Activated T-cell treated with anti-CD3 and anti-CD28 coated beads, Interleukin-2, amount 50 U/mL, for 4 hours (primary cell): ENCODE measurements around the gene LRRK1. TPM values are rescaled to one million over a fixed set of nuclear protein-coding genes. Genes with fewer than 3 reads are reported as not detected.

Experiments used
- ATAC-seq, 2 donors: fragments of 200-7000 bp; cut with Tn5 transposase; one replicate each; pipeline ENCODE4 v1.10.0; 2021
- DNase-seq: peaks from one replicate; pipeline ENCODE4 v3.0.0-alpha.2; 2020
- H3K27me3 Mint-ChIP-seq: one replicate; pipeline ENCODE4 v1.8.0; 2021; ENCODE audit warnings: low read depth, mixed read lengths
- H3K36me3 Mint-ChIP-seq: one replicate; pipeline ENCODE4 v1.8.0; 2022; ENCODE audit warnings: mixed read lengths; ENCODE audit not compliant: insufficient read depth
- H3K4me1 Mint-ChIP-seq: one replicate; pipeline ENCODE4 v1.8.0; 2021; ENCODE audit warnings: low read depth, mixed read lengths
- H3K4me3 Mint-ChIP-seq: one replicate; pipeline ENCODE4 v1.8.0; 2021; ENCODE audit warnings: mild to moderate bottlenecking, moderate library complexity, mixed read lengths
- H3K9me3 Mint-ChIP-seq: one replicate; pipeline ENCODE4 v1.8.0; 2021; ENCODE audit warnings: mixed read lengths
- total RNA-seq, 3 donors: library from RNA; stranded (reverse); gene quantifications; one replicate each; pipeline ENCODE4 v1.2.1, GENCODE V29; 2021

The LRRK1 gene
- total RNA-seq, 3 donors from 2014 or later, result 0.55 to 1.8 (median 1.6) TPM

- Mint-ChIP-seq H3K36me3 (no peaks in the 10 kb centered on the region), H3K4me1 (no peaks in the 10 kb centered on the region), H3K4me3 (no peak overlapping the region), H3K9me3 (no peaks in the 10 kb centered on the region), H3K27me3 (peaks cover 20% of the 10 kb centered on the region)
- no peak for DNase-seq
- ATAC-seq, result no peak
These were observed 123.9 kb downstream of the LRRK1 start for GRCh38 chr15:101043011-101043410.

GRCh38 chr15:101043911-101044624 is 124.9 kb downstream of the LRRK1 start:
- H3K4me3 Mint-ChIP-seq, result no peak overlapping the region
- no peaks in the 10 kb centered on the region for H3K4me1 Mint-ChIP-seq
- ATAC-seq (no peak), DNase-seq (no peak)
- H3K9me3 Mint-ChIP-seq, result no peaks in the 10 kb centered on the region
- H3K36me3 Mint-ChIP-seq, result no peaks in the 10 kb centered on the region
- H3K27me3 Mint-ChIP-seq, result peaks cover 17% of the 10 kb centered on the region

- ATAC-seq (no peak), DNase-seq (no peak)
- no peaks in the 10 kb centered on the region for H3K36me3 Mint-ChIP-seq
- no peaks in the 10 kb centered on the region for H3K9me3 Mint-ChIP-seq
- no peak overlapping the region for H3K4me3 Mint-ChIP-seq
- H3K27me3 Mint-ChIP-seq, result peaks cover 17% of the 10 kb centered on the region
- no peaks in the 10 kb centered on the region for H3K4me1 Mint-ChIP-seq
These were observed 125.6 kb downstream of the LRRK1 start for GRCh38 chr15:101044625-101045235.

GRCh38 chr15:101045236-101045646 is 126.1 kb downstream of the LRRK1 start:
- DNase-seq (no peak), ATAC-seq (no peak)
- H3K4me1 Mint-ChIP-seq, result no peaks in the 10 kb centered on the region
- peaks cover 17% of the 10 kb centered on the region for H3K27me3 Mint-ChIP-seq
- no peaks in the 10 kb centered on the region for H3K36me3 Mint-ChIP-seq
- no peak overlapping the region for H3K4me3 Mint-ChIP-seq
- H3K9me3 Mint-ChIP-seq, result no peaks in the 10 kb centered on the region

- DNase-seq (no peak), ATAC-seq (no peak)
- Mint-ChIP-seq H3K4me3 (no peak overlapping the region), H3K4me1 (no peaks in the 10 kb centered on the region), H3K36me3 (no peaks in the 10 kb centered on the region), H3K9me3 (no peaks in the 10 kb centered on the region), H3K27me3 (peaks cover 17% of the 10 kb centered on the region)
These were observed 126.9 kb downstream of the LRRK1 start for GRCh38 chr15:101045835-101046691.

GRCh38 chr15:101046826-101047225 is 127.7 kb downstream of the LRRK1 start:
- Mint-ChIP-seq H3K4me3 (no peak overlapping the region), H3K4me1 (no peaks in the 10 kb centered on the region), H3K9me3 (no peaks in the 10 kb centered on the region), H3K36me3 (no peaks in the 10 kb centered on the region), H3K27me3 (peaks cover 11% of the 10 kb centered on the region)
- ATAC-seq (no peak), DNase-seq (no peak)

GRCh38 chr15:101047301-101047781 is 128.2 kb downstream of the LRRK1 start:
- no peaks in the 10 kb centered on the region for H3K4me1 Mint-ChIP-seq
- no peaks in the 10 kb centered on the region for H3K9me3 Mint-ChIP-seq
- DNase-seq (no peak), ATAC-seq (no peak)
- no peak overlapping the region for H3K4me3 Mint-ChIP-seq
- H3K27me3 Mint-ChIP-seq, result peaks cover 5% of the 10 kb centered on the region
- H3K36me3 Mint-ChIP-seq, result no peaks in the 10 kb centered on the region

GRCh38 chr15:101048176-101048575 is 129.0 kb downstream of the LRRK1 start:
- no peak for DNase-seq
- Mint-ChIP-seq H3K36me3 (no peaks in the 10 kb centered on the region), H3K27me3 (peaks cover 4% of the 10 kb centered on the region), H3K9me3 (no peaks in the 10 kb centered on the region), H3K4me1 (no peaks in the 10 kb centered on the region), H3K4me3 (no peak overlapping the region)
- ATAC-seq, result no peak

- no peaks in the 10 kb centered on the region for H3K36me3 Mint-ChIP-seq
- H3K4me1 Mint-ChIP-seq, result no peaks in the 10 kb centered on the region
- ATAC-seq, result no peak
These were observed 129.4 kb downstream of the LRRK1 start for GRCh38 chr15:101048581-101049030.

GRCh38 chr15:101049282-101049681 is 130.1 kb downstream of the LRRK1 start:
- no peaks in the 10 kb centered on the region for H3K36me3 Mint-ChIP-seq
- ATAC-seq, result no peak
- no peaks in the 10 kb centered on the region for H3K4me1 Mint-ChIP-seq
- H3K9me3 Mint-ChIP-seq, result no peaks in the 10 kb centered on the region
- H3K27me3 Mint-ChIP-seq, result peaks cover 6% of the 10 kb centered on the region
- no peak for DNase-seq
- no peak overlapping the region for H3K4me3 Mint-ChIP-seq

More at GRCh38 chr15:101048581-101049030, 129.4 kb downstream of the LRRK1 start:
- Mint-ChIP-seq H3K27me3 (peaks cover 4% of the 10 kb centered on the region), H3K9me3 (no peaks in the 10 kb centered on the region), H3K4me3 (no peak overlapping the region)
- DNase-seq, result no peak

GRCh38 chr15:101049856-101050622 is 130.9 kb downstream of the LRRK1 start:
- no peak for DNase-seq
- no peak for ATAC-seq
- peaks cover 5% of the 10 kb centered on the region for H3K27me3 Mint-ChIP-seq
- no peaks in the 10 kb centered on the region for H3K9me3 Mint-ChIP-seq
- no peak overlapping the region for H3K4me3 Mint-ChIP-seq
- H3K36me3 Mint-ChIP-seq, result no peaks in the 10 kb centered on the region
- H3K4me1 Mint-ChIP-seq, result no peaks in the 10 kb centered on the region

- Mint-ChIP-seq H3K36me3 (no peaks in the 10 kb centered on the region), H3K4me1 (no peaks in the 10 kb centered on the region), H3K27me3 (peaks cover 2% of the 10 kb centered on the region), H3K4me3 (no peak overlapping the region), H3K9me3 (no peaks in the 10 kb centered on the region)
- ATAC-seq (no peak), DNase-seq (no peak)
These were observed 131.6 kb downstream of the LRRK1 start for GRCh38 chr15:101050623-101051290.

- peaks cover 2% of the 10 kb centered on the region for H3K27me3 Mint-ChIP-seq
- H3K4me3 Mint-ChIP-seq, result no peak overlapping the region
- no peak for DNase-seq
- H3K4me1 Mint-ChIP-seq, result no peaks in the 10 kb centered on the region
- H3K9me3 Mint-ChIP-seq, result no peaks in the 10 kb centered on the region
- ATAC-seq, result no peak
- no peaks in the 10 kb centered on the region for H3K36me3 Mint-ChIP-seq
These were observed 132.3 kb downstream of the LRRK1 start for GRCh38 chr15:101051291-101052030.
